LNCAP (cell line): ENCODE measurements around the gene CENPS.

Experiments
- TF ChIP-seq, protein P1 (sequence below): fragments of 450-650 bp; IDR thresholded peaks from 2 replicates; pipeline ENCODE4 v1.5.1; 2017; ENCODE audit warnings: mild to moderate bottlenecking

CENPS gene

DNA sequence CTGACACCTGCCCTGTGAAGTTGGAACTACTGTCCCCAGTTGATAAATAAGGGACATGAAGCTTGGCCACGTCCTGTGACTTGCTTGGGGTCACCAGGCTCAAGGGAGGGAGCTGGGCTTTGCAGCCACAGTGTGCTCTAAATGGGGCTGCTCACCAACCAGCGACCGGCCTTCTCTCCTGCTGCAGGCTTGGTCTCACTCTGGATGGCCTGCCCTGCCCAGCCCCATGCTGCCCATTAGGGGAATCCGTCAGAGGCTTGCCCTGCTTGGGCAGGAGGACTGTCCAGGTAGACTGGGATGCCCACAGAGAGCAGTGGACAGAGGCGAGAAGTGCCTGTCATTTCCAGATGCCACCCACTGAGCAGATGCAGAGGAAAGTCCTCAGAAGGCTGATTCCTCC lies 1.2 kb upstream of the CENPS start:
- TF ChIP-seq, protein P1, sequence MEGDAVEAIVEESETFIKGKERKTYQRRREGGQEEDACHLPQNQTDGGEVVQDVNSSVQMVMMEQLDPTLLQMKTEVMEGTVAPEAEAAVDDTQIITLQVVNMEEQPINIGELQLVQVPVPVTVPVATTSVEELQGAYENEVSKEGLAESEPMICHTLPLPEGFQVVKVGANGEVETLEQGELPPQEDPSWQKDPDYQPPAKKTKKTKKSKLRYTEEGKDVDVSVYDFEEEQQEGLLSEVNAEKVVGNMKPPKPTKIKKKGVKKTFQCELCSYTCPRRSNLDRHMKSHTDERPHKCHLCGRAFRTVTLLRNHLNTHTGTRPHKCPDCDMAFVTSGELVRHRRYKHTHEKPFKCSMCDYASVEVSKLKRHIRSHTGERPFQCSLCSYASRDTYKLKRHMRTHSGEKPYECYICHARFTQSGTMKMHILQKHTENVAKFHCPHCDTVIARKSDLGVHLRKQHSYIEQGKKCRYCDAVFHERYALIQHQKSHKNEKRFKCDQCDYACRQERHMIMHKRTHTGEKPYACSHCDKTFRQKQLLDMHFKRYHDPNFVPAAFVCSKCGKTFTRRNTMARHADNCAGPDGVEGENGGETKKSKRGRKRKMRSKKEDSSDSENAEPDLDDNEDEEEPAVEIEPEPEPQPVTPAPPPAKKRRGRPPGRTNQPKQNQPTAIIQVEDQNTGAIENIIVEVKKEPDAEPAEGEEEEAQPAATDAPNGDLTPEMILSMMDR, result no peak

DNA sequence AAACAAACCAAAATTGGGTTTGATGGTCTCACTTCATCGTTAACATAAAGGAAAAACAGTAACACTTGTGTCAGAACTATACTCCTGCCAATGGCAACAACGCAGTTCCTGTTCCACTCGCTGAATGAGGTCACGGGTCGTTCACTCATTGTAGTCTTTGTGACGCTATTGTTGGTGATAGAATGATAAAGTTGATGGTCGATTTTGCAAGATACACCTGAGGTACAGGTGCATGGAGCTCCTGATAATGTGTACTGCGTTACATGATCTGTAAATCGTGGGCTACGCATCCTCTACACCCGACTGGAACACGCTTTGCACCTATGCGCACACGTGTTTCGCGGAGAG lies 391 bp upstream of the CENPS start:
- TF ChIP-seq, protein P1, result no peak

DNA sequence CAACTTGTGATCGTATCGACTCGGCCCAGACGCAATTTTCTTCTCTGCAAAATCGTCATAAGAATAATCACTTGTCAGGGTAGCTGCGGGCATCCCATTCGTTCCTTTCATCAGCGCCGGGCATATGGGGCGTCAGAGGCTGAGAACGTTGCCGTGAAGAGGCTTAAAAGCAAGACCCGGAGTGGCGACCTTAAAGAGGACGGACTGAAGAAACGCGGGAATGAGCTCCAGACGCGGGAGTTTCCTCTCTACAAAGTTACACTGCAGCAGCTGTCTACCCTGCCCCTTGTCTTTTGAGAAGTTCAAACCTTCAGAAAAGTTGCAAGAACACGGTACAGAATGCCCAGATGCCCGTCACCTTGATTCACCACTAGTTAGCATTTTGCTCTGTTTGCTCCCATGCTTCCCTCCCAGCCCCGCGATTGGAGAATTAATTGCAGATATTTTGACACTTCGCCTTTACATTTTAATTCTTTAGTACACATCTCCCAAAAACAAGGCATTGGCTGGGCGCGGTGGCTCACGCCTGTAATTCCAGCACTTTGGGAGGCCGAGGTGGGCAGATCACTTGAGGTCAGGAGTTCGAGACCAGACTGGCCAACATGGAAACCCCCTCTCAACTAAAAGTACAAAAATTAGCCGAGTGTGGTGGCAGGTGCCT lies 967 bp downstream of the CENPS start:
- TF ChIP-seq, protein P1, result no peak

DNA sequence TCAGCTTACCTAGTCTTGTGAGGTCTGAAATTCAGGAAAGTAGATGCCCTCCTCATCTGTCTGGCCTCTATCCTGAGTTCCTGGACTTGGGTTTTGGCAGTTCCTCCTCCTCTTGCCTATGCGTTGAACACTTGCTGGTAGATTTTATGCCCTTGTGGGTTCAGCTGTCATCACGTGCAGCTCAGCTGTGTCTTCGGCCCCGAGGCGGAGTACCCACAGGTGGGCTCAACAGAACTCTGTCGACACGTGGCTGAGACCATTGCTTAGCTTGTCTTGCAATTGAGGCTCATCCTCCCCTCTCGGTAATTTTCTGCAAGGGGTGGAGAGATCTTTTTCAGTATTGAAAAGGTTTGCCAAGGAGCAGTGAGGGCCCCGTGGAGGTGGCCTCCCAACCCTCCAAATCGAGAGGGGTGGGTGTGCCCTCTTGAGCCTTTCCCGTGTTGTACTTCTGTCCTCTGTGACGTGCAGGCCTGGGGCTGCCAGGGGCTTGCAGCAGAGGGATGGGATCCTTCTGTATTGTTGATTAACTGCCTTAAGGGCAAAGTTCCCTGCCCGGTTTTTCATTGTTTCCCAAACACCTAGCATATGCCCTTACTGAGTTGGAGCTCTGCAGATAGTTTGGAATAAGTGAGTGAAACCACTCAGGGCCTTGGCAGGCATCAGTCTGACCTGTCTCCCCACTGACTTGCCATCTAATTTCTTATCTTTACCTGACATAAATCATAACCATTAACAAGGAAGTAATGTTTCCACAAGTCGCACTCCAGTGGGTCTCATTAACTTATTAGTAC lies 2.9 kb downstream of the CENPS start:
- TF ChIP-seq, protein P1, result no peak

DNA sequence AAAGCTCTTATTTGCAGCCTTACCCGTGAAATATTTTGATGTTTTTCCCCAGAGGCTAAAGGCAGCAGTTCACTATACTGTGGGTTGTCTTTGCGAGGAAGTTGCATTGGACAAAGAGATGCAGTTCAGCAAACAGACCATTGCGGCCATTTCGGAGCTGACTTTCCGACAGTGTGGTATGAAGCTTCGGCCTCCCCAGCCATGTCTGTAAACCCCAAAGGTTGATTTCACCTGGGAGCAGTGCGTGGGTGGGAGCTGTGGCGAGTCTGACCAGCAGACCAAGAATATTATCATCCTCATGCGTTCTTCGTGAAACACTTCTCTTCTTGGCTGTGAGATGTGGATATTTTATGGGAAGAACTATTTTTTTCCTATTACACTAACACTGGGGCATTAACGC lies 3.6 kb downstream of the CENPS start:
- TF ChIP-seq, protein P1, result no peak

DNA sequence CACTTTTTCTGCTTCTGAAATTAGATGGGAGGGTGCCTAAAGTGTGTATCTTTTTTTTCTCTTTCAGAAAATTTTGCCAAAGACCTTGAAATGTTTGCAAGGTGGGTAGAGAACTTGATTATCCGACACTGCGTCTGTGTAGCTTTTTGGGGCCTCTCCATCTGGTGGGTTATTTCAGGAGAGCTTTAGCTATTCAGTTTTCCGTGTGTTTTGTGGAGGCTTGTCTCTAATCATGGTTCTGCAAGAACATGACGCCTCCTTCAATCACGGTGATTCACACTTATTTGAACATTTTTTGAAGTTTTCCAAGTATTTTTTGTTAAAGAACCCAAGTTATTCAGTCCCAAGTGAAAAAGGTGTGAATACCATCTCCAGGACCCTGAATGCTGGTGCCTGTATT lies 4.4 kb downstream of the CENPS start:
- TF ChIP-seq, protein P1, result no peak

DNA sequence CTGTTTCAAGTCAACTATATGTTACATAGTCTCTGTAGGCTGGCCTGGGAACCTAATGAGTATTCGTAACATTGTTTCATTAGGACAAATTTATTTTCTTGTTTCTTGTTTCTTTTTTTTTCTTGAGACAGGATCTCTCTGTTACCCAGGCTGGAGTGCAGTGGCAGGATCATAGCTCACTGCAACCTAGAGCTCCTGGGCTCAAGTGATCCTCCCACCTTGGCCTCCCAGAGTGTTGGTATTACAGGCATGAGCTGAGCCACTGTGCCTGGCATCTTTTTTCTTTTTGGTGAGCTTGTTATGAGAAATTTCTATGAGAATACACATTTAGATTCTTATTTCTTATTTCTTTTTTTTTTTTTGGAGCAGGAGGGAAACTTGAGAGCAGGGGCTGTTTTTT lies 6.8 kb downstream of the CENPS start:
- TF ChIP-seq, protein P1, result no peak
